HepG2 (cell line): Measurements from ENCODE around the gene PSMD12. TPM values are rescaled to one million over a fixed set of nuclear protein-coding genes. Genes with fewer than 3 reads are reported as not detected.

ENCODE experiments used
- ATAC-seq: fragments of 200-7000 bp; cut with Tn5 transposase; 3 replicates; pipeline ENCODE4 v1.9.1; 2020; ENCODE audit warnings: mild to moderate bottlenecking, moderate library complexity
- BruUV-seq: library from RNA; stranded (reverse); fragments of 400-500 nt; replicated peaks from 2 replicates; lab custom pipeline; 2021; lab: Mats Ljungman, UMichigan
- CTCF ChIA-PET: fragments of 300-600 bp; formaldehyde crosslinking; extraction: SDS; loops from one replicate; lab custom pipeline; 2021; ENCODE audit warnings: low total read pairs, inconsistent platforms, low intra/inter-chr PET ratio; lab: Yijun Ruan, JAX
- POLR2A ChIA-PET: fragments of 350-600 bp; sonication (Branson Sonifier 250); formaldehyde crosslinking; loops from one replicate; lab custom pipeline; 2020; ENCODE audit warnings: antibody characterized with exemption, inconsistent platforms; lab: Yijun Ruan, JAX
- DNase-seq: peaks from one replicate; pipeline ENCODE4 v3.0.0-alpha.2; 2015; ENCODE audit warnings: low spot score
- FAIRE-seq: peaks from 3 replicates; lab custom pipeline; 2011; peaks lifted over from hg19 to GRCh38; lab: Jason Lieb, UNC
- H2AFZ ChIP-seq: one replicate; pipeline ENCODE4 v1.6.1; 2011; ENCODE audit warnings: low read length, inconsistent platforms
- H3K27ac ChIP-seq: fragments of 300-600 bp; 3 replicates; pipeline ENCODE4 v1.8.0; 2011; ENCODE audit warnings: mixed run types, mild to moderate bottlenecking, mixed read lengths, low read length, inconsistent platforms; ENCODE audit not compliant: insufficient read depth; ENCODE audit errors: extremely low read length
- H3K27me3 ChIP-seq, 2 experiments: fragments of 200-600 bp in 1 of 2; 2 replicates in 1 of 2; 3 replicates in 1 of 2; pipeline versions ENCODE4 v1.6.0 to v1.8.0; 2011; ENCODE audit warnings: low read length in 2 of 2, mild to moderate bottlenecking in 2 of 2, moderate library complexity in 2 of 2, inconsistent platforms in 1 of 2; ENCODE audit not compliant: insufficient read depth in 2 of 2, control insufficient read depth in 1 of 2
- H3K36me3 ChIP-seq, 2 experiments: fragments of 200-600 bp in 1 of 2; replicated peaks in 1 of 2; 2 replicates in 1 of 2; 3 replicates in 1 of 2; pipeline versions ENCODE4 v1.5.1 to v1.8.0; 2011; ENCODE audit warnings: low read length in 2 of 2, inconsistent platforms in 1 of 2; ENCODE audit not compliant: insufficient read depth in 2 of 2, control insufficient read depth in 1 of 2
- H3K4me1 ChIP-seq: 2 replicates; pipeline ENCODE4 v1.5.1; 2012; ENCODE audit warnings: low read length, inconsistent platforms; ENCODE audit not compliant: insufficient read depth
- H3K4me2 ChIP-seq: 2 replicates; pipeline ENCODE4 v1.6.0; 2011; ENCODE audit warnings: low read depth, low read length, inconsistent platforms
- H3K4me3 ChIP-seq, 3 experiments: fragments of 200-600 bp in 1 of 3; sonication (generic), shearing (Covaris generic) in 1 of 3; replicated peaks in 1 of 3; 2 replicates each; pipeline ENCODE4 v1.5.1; 2011 to 2016; ENCODE audit warnings: low read length in 3 of 3, inconsistent platforms in 2 of 3, low read depth in 2 of 3, mild to moderate bottlenecking in 2 of 3, control low read depth in 1 of 3, mixed read lengths in 1 of 3; ENCODE audit not compliant: insufficient read depth in 1 of 3
- H3K79me2 ChIP-seq: one replicate; pipeline ENCODE4 v1.6.1; 2011; ENCODE audit warnings: low read length, inconsistent platforms; ENCODE audit not compliant: insufficient read depth
- H3K9ac ChIP-seq: 2 replicates; pipeline ENCODE4 v1.6.0; 2011; ENCODE audit warnings: mild to moderate bottlenecking, low read depth, low read length, inconsistent platforms; ENCODE audit not compliant: insufficient read depth
- H3K9me3 ChIP-seq: 2 replicates; pipeline ENCODE4 v1.5.1; 2012; ENCODE audit warnings: mild to moderate bottlenecking, low read length
- H4K20me1 ChIP-seq: 2 replicates; pipeline ENCODE4 v1.6.0; 2011; ENCODE audit warnings: inconsistent platforms, mild to moderate bottlenecking, low read length, moderate library complexity; ENCODE audit not compliant: insufficient read depth
- HHEX ChIP-seq: IDR thresholded peaks from 2 replicates; pipeline ENCODE4 v1.6.1; 2016; ENCODE audit warnings: control low read depth
- MYPOP ChIP-seq: sonication (generic); formaldehyde crosslinking; IDR thresholded peaks from 2 replicates; pipeline ENCODE4 v1.8.1; 2023; ENCODE audit warnings: mild to moderate bottlenecking, moderate library complexity, missing genetic modification reagents
- SALL1 ChIP-seq: sonication (generic); formaldehyde crosslinking; IDR thresholded peaks from 2 replicates; pipeline ENCODE4 v1.8.0; 2022; ENCODE audit warnings: mild to moderate bottlenecking, missing genetic modification reagents
- ZBTB38 ChIP-seq: sonication (generic); formaldehyde crosslinking; IDR thresholded peaks from 2 replicates; pipeline ENCODE4 v1.5.1; 2020; ENCODE audit warnings: mild to moderate bottlenecking, missing genetic modification reagents
- ZNF121 ChIP-seq: sonication (generic); formaldehyde crosslinking; IDR thresholded peaks from 2 replicates; pipeline ENCODE4 v1.5.0; 2020; ENCODE audit warnings: mild to moderate bottlenecking, missing genetic modification reagents
- ZNF33B ChIP-seq: sonication (generic); formaldehyde crosslinking; IDR thresholded peaks from 2 replicates; pipeline ENCODE4 v1.5.1; 2020; ENCODE audit warnings: mild to moderate bottlenecking, missing genetic modification reagents
- ZNF362 ChIP-seq: sonication (generic); formaldehyde crosslinking; IDR thresholded peaks from 2 replicates; pipeline ENCODE4 v1.4.0; 2020; ENCODE audit warnings: missing genetic modification reagents, mild to moderate bottlenecking, borderline replicate concordance
- ZNF550 ChIP-seq: sonication (generic); formaldehyde crosslinking; IDR thresholded peaks from 2 replicates; pipeline ENCODE4 v1.4.0; 2020; ENCODE audit warnings: mild to moderate bottlenecking, missing genetic modification reagents, borderline replicate concordance
- ZNF607 ChIP-seq: sonication (generic); formaldehyde crosslinking; IDR thresholded peaks from 2 replicates; pipeline ENCODE4 v1.5.1; 2020; ENCODE audit warnings: missing genetic modification reagents, mild to moderate bottlenecking, borderline replicate concordance
- ZNF740 ChIP-seq: sonication (generic); formaldehyde crosslinking; IDR thresholded peaks from 2 replicates; pipeline ENCODE4 v1.4.0; 2020; ENCODE audit warnings: missing genetic modification reagents
- WGBS: methylation state at CpG from one replicate; pipeline ENCODE4 v1.1.6; 2017; ENCODE audit warnings: low lambda C conversion rate; 5-methylcytosine and 5-hydroxymethylcytosine counted together
- in situ Hi-C: cut with HindIII; loops from 2 replicates; pipeline ENCODE4 v1.10.0; 2017; ENCODE audit warnings: low pct_unique_long_range_greater_than_20kb; ENCODE audit not compliant: extremely low pct_ligation_motif_present
- intact Hi-C: fragments of 100-400 bp; cut with micrococcal nuclease; formaldehyde crosslinking; loops from one replicate; pipeline ENCODE4 v1.10.0; 2022; ENCODE audit not compliant: unreplicated experiment
- polyA plus RNA-seq, 8 experiments: library from polyadenylated mRNA; depleted of rRNA in 3 of 8; stranded (reverse) in 7 of 8; unstranded in 1 of 8; fragments of >200 nt; fragmentation: Illumina TruSeq in 4 of 8; extraction: Trizol in 4 of 8; gene quantifications; 2 replicates each; pipeline versions ENCODE4 v1.2.1 to v1.2.3, GENCODE V29; 2011 to 2016; ENCODE audit warnings: low read depth in 4 of 8, missing spikeins in 1 of 8, mixed read lengths in 1 of 8; ENCODE audit not compliant: insufficient read depth in 1 of 8
- total RNA-seq, 5 experiments: library from RNA; depleted of rRNA; stranded (reverse); fragments of >200 nt; fragmentation: Illumina TruSeq; extraction: Trizol; gene quantifications; 2 replicates each; pipeline ENCODE4 v1.2.3, GENCODE V29; 2016; ENCODE audit warnings: low read depth in 1 of 5
- TF ChIP-seq, protein P1 (sequence below): sonication (generic); formaldehyde crosslinking; IDR thresholded peaks from 2 replicates; pipeline ENCODE4 v1.5.0; 2020; ENCODE audit warnings: mild to moderate bottlenecking, missing genetic modification reagents

PSMD12 gene
- total and polyA plus RNA-seq, 2 of the 13 experiments (the other 11 are each of a cell fraction or from before 2014, with no cell fraction given) = 27.4 to 71.7 TPM

DNA sequence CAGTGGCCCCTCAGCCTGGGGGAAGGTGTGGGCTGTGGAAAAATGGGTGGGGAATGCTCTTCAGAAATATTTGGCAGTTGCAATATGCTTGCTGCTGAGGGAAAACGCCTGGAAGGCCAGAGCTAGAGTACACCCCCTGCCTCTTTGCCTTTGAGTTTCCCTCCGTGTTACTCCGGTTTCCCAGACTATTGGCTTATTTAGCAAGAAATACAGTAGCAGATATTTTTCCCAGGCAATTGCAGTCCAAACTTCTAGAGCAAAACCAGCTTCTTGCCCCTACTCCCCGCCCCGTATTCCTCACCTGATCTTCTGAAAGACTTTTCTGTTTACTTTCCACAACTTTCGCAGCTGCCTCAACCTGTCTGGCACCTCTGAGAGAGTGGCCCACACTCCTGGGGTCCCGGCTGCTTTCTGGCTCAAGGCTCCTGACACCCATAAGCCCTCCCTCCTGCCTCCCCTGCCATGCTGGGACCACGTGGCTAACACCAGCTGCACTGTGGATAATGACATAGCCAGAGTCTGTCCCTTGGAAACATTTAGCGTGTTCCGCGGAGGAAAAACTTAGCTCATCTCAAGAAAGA lies 75.6 kb downstream of the PSMD12 start (continued):
- TF ChIP-seq MYPOP (CRISPR knock-in tag) (no peak), ZBTB38 (CRISPR knock-in tag) (0 out of 2 replicates have a peak, but pooled peaks have one; percentile 18), SALL1 (CRISPR knock-in tag) (peak; percentile 36; the same call in 1 of the 2 replicates)
- TF ChIP-seq, all 625 proteins: peak for 6

GRCh38 chr17:67290244-67290643 lies 76.1 kb downstream of the PSMD12 start:
- ATAC-seq (no peak), DNase-seq (no peak), FAIRE-seq (no peak)
- 48% methylated on average over 3 of the region's 3 CpGs for WGBS
- ChIA-PET POLR2A (interaction anchor here (0.6 kb wide), 1 partner anchor 43 kb away, joined by 3 read pairs; no protein-coding TSS in a partner anchor), CTCF (no interaction called here)
- Histone ChIP-seq H3K27ac (no peak overlapping the region), H4K20me1 (no peaks in the 10 kb centered on the region), H3K4me2 (no peak overlapping the region), H3K9ac (no peak overlapping the region), H3K9me3 (no peaks in the 10 kb centered on the region), H3K79me2 (no peaks in the 10 kb centered on the region), H3K36me3 (no peaks in the 10 kb centered on the region), H3K4me3 (no peak overlapping the region), H3K27me3 (no peaks in the 10 kb centered on the region; a peak in 1 of 5 replicates), H3K4me1 (peaks cover 17% of the 10 kb centered on the region), H2AFZ (no peak overlapping the region)
- no peak for TF ChIP-seq ZNF550
- no peak for TF ChIP-seq ZNF740
- TF ChIP-seq ZNF362 (CRISPR knock-in tag) = no peak
- TF ChIP-seq HHEX (CRISPR knock-in tag) = no peak
- no peak for TF ChIP-seq ZNF607
- TF ChIP-seq ZNF121 (CRISPR knock-in tag) = peak; percentile 73
- TF ChIP-seq, protein P1, sequence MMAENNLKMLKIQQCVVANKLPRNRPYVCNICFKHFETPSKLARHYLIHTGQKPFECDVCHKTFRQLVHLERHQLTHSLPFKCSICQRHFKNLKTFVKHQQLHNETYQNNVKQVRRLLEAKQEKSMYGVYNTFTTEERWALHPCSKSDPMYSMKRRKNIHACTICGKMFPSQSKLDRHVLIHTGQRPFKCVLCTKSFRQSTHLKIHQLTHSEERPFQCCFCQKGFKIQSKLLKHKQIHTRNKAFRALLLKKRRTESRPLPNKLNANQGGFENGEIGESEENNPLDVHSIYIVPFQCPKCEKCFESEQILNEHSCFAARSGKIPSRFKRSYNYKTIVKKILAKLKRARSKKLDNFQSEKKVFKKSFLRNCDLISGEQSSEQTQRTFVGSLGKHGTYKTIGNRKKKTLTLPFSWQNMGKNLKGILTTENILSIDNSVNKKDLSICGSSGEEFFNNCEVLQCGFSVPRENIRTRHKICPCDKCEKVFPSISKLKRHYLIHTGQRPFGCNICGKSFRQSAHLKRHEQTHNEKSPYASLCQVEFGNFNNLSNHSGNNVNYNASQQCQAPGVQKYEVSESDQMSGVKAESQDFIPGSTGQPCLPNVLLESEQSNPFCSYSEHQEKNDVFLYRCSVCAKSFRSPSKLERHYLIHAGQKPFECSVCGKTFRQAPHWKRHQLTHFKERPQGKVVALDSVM (CRISPR knock-in tag) = peak; percentile 60; the same call in 1 of the 2 replicates
- no peak for TF ChIP-seq ZNF33B
- no TSS peak for BruUV-seq
- intact Hi-C loops (no loop called here), in situ Hi-C loops (no loop called here)
